Measurements from ENCODE around the gene ANAPC7. TPM values are rescaled to one million over a fixed set of nuclear protein-coding genes. Genes with fewer than 3 reads are reported as not detected.

ANAPC7 gene
- polyA plus RNA-seq, 1 of the 3 experiments (the other 2 are of a cell fraction), result 58.9 TPM

DNA sequence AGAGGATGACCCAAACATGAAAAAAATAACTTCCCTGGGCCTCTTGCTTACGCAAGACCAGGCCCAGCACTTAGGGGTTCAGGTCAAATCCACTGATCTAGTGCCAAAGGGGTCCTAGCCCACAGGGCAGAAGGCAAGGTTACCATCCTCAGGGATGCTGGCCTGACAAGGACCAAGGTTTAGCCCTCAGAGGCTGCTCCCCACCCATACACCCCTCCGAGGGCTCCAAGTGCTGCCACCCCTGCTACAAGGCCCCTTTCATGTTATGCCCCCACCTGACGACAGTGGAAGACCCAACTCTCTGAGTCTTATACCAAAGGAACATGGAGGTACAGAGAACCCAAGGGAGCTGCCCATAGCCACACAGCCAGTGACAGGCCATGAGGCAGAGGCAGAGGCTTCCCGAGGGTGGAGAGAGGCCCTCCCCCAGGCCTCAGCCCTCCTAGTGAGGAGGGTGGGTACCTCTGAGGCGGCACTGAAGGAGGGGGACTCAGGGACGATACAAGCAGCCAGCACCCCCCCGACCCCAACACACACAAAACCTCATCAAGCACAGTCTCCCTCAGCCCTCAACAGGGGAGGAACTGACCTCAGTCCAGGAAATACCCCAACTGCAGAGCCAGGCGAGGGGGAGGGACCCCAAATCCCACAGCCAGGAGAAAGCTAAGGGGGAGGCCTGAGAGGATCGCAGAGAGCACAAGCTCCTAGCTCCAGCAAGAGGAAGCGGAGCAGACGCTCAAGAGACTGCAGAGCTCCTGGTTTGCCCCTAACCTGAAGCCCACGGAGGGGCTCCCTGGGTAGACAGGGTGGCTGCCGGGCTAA, 37.0 kb downstream of the ANAPC7 start:
- POLR2A ChIA-PET, result no interaction called here
- Histone ChIP-seq H3K36me3 (replicated peaks in 1 of 2; ENCODE audit: control insufficient read depth in 1 of 2, insufficient read depth in 2 of 2, low read length in 1 of 2) (peaks cover 0 to 16% of the 10 kb centered on the region in 2 experiments), H2AFZ (ENCODE audit: low read depth) (no peak overlapping the region), H3K27me3 (ENCODE audit: insufficient read depth) (no peaks in the 10 kb centered on the region), H3K4me3 (ENCODE audit: low read depth in 2 of 2, low read length in 1 of 2) (no peak overlapping the region), H3K27ac (ENCODE audit: low read depth in 2 of 2, low read length in 1 of 2) (no peak overlapping the region), H3K9me3 (no peaks in the 10 kb centered on the region), H3K4me1 (ENCODE audit: control insufficient read depth in 1 of 2, insufficient read depth in 2 of 2, low read depth in 1 of 2, low read length in 1 of 2) (no peaks in the 10 kb centered on the region), H3K9ac (no peak overlapping the region), H3K79me2 (ENCODE audit: insufficient read depth) (no peaks in the 10 kb centered on the region), H3F3A (replicated peaks; ENCODE audit: insufficient read depth) (peaks cover 8% of the 10 kb centered on the region), H4K20me1 (ENCODE audit: insufficient read depth) (no peaks in the 10 kb centered on the region), H3K4me2 (no peak overlapping the region), H3K9me2 (no peaks in the 10 kb centered on the region)
- TF ChIP-seq MEF2A (IDR thresholded peaks at IDR 0.05; ENCODE audit: borderline replicate concordance, low read depth), result no peak
- no peak for TF ChIP-seq FOXJ3 (CRISPR knock-in tag; IDR thresholded peaks at IDR 0.05)
- TF ChIP-seq MXI1 (IDR thresholded peaks at IDR 0.05; ENCODE audit: low read depth, low read length), result no peak
- TF ChIP-seq TAF1 (IDR thresholded peaks at IDR 0.05; ENCODE audit: borderline replicate concordance, low read depth, low read length), result no peak
- no peak for TF ChIP-seq TEAD4 (IDR thresholded peaks at IDR 0.05; ENCODE audit: borderline replicate concordance, insufficient read depth)
- TF ChIP-seq TCF12 (IDR thresholded peaks at IDR 0.05), result no peak
- TF ChIP-seq SIN3A (IDR thresholded peaks at IDR 0.05; ENCODE audit: borderline replicate concordance, low read depth, low read length), result no peak
- no peak for DNase-seq
- 91% methylated on average over 11 of the region's 13 CpGs for WGBS (ENCODE audit: low lambda C conversion rate)
- CTCF ChIA-PET, result interaction anchor here (0.9 to 1.6 kb wide), 3 partner anchors 9 to 262 kb away, joined by 3 read pairs; no protein-coding TSS in a partner anchor

DNA sequence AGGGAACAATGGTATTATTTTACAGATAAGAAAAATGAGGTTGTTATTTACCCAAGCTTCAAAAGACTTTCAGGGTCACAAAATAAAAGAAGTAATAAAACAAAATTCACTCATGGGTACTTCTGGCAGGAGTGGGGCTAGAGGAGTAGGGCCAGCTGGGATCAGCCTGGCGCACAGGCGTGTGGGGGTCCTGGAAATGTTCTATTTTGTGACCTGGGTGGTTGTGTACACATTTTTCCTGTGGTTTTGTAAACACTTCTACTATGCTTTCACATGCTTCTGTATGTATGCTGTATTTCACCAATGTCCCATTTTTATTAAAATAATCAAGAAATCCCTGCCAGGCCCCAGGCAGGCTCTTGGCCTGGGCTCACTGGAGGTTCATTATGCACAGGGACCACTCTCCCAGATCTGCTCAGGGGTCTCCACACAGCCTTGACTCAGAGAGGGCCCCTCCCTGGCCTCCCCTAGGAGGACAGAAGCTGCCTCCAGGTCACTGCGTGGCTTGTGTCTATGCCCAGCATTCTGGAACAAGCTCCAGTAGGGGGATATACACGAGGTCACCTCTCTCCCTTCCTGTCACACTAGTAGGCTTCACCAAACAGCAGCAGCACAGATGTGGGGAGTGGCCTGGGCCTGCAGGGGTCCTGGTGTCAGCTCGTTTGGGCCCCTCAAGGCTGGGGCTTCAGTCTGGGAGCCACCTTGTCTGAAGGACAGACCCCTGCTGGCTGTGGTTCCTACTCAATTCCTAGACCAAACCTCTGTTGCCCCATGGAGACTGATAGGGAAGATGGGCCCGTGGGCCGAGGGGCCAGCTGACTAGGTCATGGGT, 37.8 kb downstream of the ANAPC7 start:
- H3K36me3 ChIP-seq (replicated peaks in 1 of 2; ENCODE audit: control insufficient read depth in 1 of 2, insufficient read depth in 2 of 2, low read length in 1 of 2), result peaks cover 0 to 8% of the 10 kb centered on the region in 2 experiments
- H3K27me3 ChIP-seq (ENCODE audit: insufficient read depth), result no peaks in the 10 kb centered on the region

More for the DNA sequence above, 37.8 kb downstream of the ANAPC7 start:
- no peaks in the 10 kb centered on the region for H3K4me1 ChIP-seq (ENCODE audit: control insufficient read depth in 1 of 2, insufficient read depth in 2 of 2, low read depth in 1 of 2, low read length in 1 of 2)
- H3K4me2 ChIP-seq, result no peak overlapping the region
- no peak overlapping the region for H2AFZ ChIP-seq (ENCODE audit: low read depth)
- WGBS (ENCODE audit: low lambda C conversion rate), result 91% methylated on average over 6 of the region's 7 CpGs
- H3K27ac ChIP-seq (ENCODE audit: low read depth in 2 of 2, low read length in 1 of 2), result no peak overlapping the region
- no peaks in the 10 kb centered on the region for H4K20me1 ChIP-seq (ENCODE audit: insufficient read depth)
- no peaks in the 10 kb centered on the region for H3K9me2 ChIP-seq
- no peak for DNase-seq
- ChIA-PET POLR2A (no interaction called here), CTCF (interaction anchor here (1.0 to 1.3 kb wide), 2 partner anchors 8 to 9 kb away, joined by 3 to 4 read pairs; no protein-coding TSS in a partner anchor)
- no peaks in the 10 kb centered on the region for H3K9me3 ChIP-seq
- H3K4me3 ChIP-seq (ENCODE audit: low read depth in 2 of 2, low read length in 1 of 2), result no peak overlapping the region
- H3K79me2 ChIP-seq (ENCODE audit: insufficient read depth), result no peaks in the 10 kb centered on the region
- H3F3A ChIP-seq (replicated peaks; ENCODE audit: insufficient read depth), result peaks cover 8% of the 10 kb centered on the region
- TF ChIP-seq FOXJ3 (CRISPR knock-in tag; IDR thresholded peaks at IDR 0.05) (no peak), PBX3 (IDR thresholded peaks at IDR 0.05) (no peak), TAF1 (IDR thresholded peaks at IDR 0.05; ENCODE audit: borderline replicate concordance, low read depth, low read length) (no peak), TCF12 (IDR thresholded peaks at IDR 0.05) (no peak), RCOR1 (IDR thresholded peaks at IDR 0.05; ENCODE audit: low read length) (no peak), SIN3A (IDR thresholded peaks at IDR 0.05; ENCODE audit: borderline replicate concordance, low read depth, low read length) (no peak), ZBTB33 (IDR thresholded peaks at IDR 0.05; ENCODE audit: borderline replicate concordance, low read depth) (no peak), ELF1 (IDR thresholded peaks at IDR 0.05) (no peak)
- H3K9ac ChIP-seq, result no peak overlapping the region

All from SK-N-SH (cell line).